ENCODE data around the gene JOSD2.

GRCh38 chr19:50516456-50516855, 5.5 kb upstream of the JOSD2 start:
- TF ChIP-seq TAF1 (IDR thresholded peaks at IDR 0.05; ENCODE audit: borderline replicate concordance, insufficient read depth, low read length), result no peak
- TF ChIP-seq POLR2AphosphoS5 (IDR thresholded peaks at IDR 0.05; ENCODE audit: low read depth, low read length), result no peak
- TF ChIP-seq REST (IDR thresholded peaks at IDR 0.05; ENCODE audit: insufficient read depth in 1 of 2, low read depth in 2 of 2, low read length in 2 of 2), result no peak
- no peak for TF ChIP-seq SIN3A (IDR thresholded peaks at IDR 0.05; ENCODE audit: borderline replicate concordance, insufficient read depth, low read length)
- no peak for TF ChIP-seq FOXP2 (optimal IDR thresholded peaks at IDR 0.05; ENCODE audit: borderline replicate concordance, extremely low read depth, extremely low read length, insufficient read depth)
